Upper lobe of right lung (tissue), 1 donor: Measurements from ENCODE around the gene HCFC1R1. TPM values are rescaled to one million over a fixed set of nuclear protein-coding genes. Genes with fewer than 3 reads are reported as not detected.

Source experiments
- ATAC-seq: fragments of 200-7000 bp; cut with Tn5 transposase; one replicate; pipeline ENCODE4 v1.9.1; 2020; ENCODE audit warnings: mild to moderate bottlenecking, moderate library complexity
- DNase-seq: peaks from one replicate; pipeline ENCODE4 v3.0.0-alpha.2; 2020
- H3K27ac ChIP-seq: fragments of 200-600 bp; one replicate; pipeline ENCODE4 v1.8.0; 2022
- H3K27me3 ChIP-seq: fragments of 200-600 bp; one replicate; pipeline ENCODE4 v1.8.0; 2022; ENCODE audit warnings: mild to moderate bottlenecking
- H3K36me3 ChIP-seq: fragments of 200-600 bp; one replicate; pipeline ENCODE4 v1.8.0; 2022
- H3K4me1 ChIP-seq: fragments of 200-600 bp; one replicate; pipeline ENCODE4 v1.8.0; 2022
- H3K4me3 ChIP-seq: fragments of 200-600 bp; one replicate; pipeline ENCODE4 v1.8.0; 2022; ENCODE audit warnings: mild to moderate bottlenecking
- H3K9me3 ChIP-seq: fragments of 200-600 bp; one replicate; pipeline ENCODE4 v1.8.0; 2022
- intact Hi-C: fragments of 100-400 bp; cut with DNase I; formaldehyde crosslinking; loops from one replicate; pipeline ENCODE4 v1.11.0; 2022
- total RNA-seq: library from RNA; stranded (reverse); fragmentation: NEBNext Ultra II Directional; extraction: Animal tissue kit (Norgen Biotek cat#: 25700); gene quantifications from one replicate; pipeline ENCODE4 v1.2.1, GENCODE V29; 2021
- TF ChIP-seq, protein P1 (sequence below): fragments of 200-600 bp; IDR thresholded peaks from one replicate; pipeline ENCODE4 v1.8.0; 2022; ENCODE audit warnings: antibody characterized with exemption
- donor health status: DM: no; HTN: yes; CAD: no; lungs with severe emphysema.

The HCFC1R1 gene
- total RNA-seq, 1 donor from 2014 or later: 55.7 TPM

- ATAC-seq (no peak), DNase-seq (no peak)
- Histone ChIP-seq H3K27me3 (no peaks in the 10 kb centered on the region), H3K27ac (no peak overlapping the region), H3K9me3 (no peaks in the 10 kb centered on the region), H3K4me1 (peaks cover 23% of the 10 kb centered on the region), H3K36me3 (no peaks in the 10 kb centered on the region), H3K4me3 (no peak overlapping the region)
- intact Hi-C loops: no loop called here
- TF ChIP-seq, protein P1, sequence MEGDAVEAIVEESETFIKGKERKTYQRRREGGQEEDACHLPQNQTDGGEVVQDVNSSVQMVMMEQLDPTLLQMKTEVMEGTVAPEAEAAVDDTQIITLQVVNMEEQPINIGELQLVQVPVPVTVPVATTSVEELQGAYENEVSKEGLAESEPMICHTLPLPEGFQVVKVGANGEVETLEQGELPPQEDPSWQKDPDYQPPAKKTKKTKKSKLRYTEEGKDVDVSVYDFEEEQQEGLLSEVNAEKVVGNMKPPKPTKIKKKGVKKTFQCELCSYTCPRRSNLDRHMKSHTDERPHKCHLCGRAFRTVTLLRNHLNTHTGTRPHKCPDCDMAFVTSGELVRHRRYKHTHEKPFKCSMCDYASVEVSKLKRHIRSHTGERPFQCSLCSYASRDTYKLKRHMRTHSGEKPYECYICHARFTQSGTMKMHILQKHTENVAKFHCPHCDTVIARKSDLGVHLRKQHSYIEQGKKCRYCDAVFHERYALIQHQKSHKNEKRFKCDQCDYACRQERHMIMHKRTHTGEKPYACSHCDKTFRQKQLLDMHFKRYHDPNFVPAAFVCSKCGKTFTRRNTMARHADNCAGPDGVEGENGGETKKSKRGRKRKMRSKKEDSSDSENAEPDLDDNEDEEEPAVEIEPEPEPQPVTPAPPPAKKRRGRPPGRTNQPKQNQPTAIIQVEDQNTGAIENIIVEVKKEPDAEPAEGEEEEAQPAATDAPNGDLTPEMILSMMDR: no peak
Measured at GRCh38 chr16:2981899-2982250, 41.9 kb downstream of the HCFC1R1 start.

- no peak for DNase-seq
- peaks cover 23% of the 10 kb centered on the region for H3K4me1 ChIP-seq
- intact Hi-C loops: no loop called here
- H3K27me3 ChIP-seq: no peaks in the 10 kb centered on the region
- peak overlapping the region; percentile 98 for H3K27ac ChIP-seq
- no peaks in the 10 kb centered on the region for H3K9me3 ChIP-seq
- no peak for ATAC-seq
- TF ChIP-seq, protein P1: no peak
- no peaks in the 10 kb centered on the region for H3K36me3 ChIP-seq
- peak overlapping the region; percentile 84 for H3K4me3 ChIP-seq
Measured at GRCh38 chr16:2981177-2981898, 42.4 kb downstream of the HCFC1R1 start.

DNA sequence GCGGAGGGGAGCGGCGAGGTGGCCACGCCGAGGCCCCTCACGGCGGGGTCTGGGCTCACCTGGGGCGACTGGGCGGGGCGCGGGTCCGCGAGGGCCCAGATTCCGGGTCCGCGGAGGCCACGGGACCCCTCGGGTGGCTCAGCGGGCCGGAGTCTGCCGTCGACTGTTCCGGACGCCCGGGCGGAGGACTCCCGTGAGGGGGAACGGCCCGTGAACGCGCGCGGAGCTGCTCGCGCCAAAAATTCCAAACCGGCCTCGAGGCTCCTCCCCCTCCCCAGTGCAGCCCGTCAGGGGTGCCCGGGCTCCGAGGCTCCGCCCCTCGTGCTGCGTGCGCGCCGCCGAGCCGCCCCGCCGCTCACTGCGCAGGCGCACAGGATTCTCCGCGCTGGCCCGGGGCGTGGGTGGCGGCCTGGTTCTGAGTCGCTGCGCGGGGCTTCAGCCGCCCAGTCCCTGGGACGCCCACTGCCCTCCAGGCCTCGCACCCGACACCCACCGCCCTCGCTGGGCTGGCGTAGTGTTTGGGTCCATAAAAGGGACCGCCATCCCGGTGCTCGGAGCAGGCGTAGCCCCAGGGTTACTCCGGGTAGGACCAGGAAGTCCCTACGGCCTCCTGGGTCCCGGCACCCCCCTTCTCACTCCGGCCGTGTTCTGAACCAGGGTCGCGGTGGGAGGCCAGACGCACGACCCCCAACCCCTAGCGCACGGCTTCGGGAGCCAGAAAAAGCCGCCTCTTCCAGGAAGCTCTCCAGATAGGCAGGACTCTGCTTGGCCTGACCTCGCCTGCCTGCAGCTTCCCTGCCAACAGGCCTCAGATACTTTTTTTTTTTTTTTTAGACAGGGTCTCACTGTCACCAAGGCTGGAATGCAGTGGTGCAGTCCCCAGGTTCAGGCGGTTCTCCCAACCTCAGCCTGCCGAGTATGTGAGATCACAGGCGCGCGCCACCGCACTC lies 43.2 kb downstream of the HCFC1R1 start, which contains the start of gene PKMYT1:
Gene PKMYT1, minus strand, starts transcription at position 220 of the 950 bp plus-strand sequence. CDS start 789 bp downstream, outside the sequence.
- Histone ChIP-seq H3K27me3 (no peaks in the 10 kb centered on the region), H3K9me3 (no peaks in the 10 kb centered on the region), H3K4me3 (peak within 1 kb of the TSS; percentile 84), H3K27ac (peak within 1 kb of the TSS; percentile 98), H3K4me1 (peaks cover 19% of the 10 kb centered on the region), H3K36me3 (no peaks in the 10 kb centered on the region)
- intact Hi-C loops: no loop called here
- TF ChIP-seq, protein P1: no peak
- peak; percentile 96 for DNase-seq
- ATAC-seq: peak; percentile 94

DNA sequence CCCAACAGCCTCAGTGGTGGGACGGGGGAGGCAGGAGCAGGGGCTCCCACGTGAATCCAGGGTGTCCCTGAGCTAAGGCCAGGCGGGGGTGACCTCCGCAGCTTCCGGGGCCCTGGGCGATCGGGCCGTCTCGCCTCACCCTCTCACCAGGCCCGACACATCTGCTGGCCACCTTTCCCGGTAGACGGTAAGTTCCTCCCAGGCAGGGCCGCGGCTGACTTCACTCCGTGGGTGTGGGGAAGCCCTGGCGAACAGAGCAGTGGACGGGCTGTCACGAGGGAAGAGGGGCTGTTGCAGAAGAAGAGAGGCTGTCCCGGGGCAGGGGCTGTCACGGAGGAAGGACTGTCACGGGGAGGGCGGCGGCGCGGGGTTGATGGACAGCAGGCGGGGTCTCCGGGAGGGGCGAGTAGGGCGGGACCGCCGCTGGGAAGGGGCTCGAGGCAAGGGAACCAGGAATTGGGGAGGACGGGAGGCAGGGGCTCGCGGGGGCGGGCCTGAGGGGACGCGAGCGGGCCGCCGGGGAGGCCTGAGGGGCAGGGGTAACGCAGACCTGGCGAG lies 44.0 kb downstream of the HCFC1R1 start:
- ATAC-seq: no peak
- H3K4me1 ChIP-seq: peaks cover 17% of the 10 kb centered on the region

GRCh38 chr16:2977440-2977839 lies 46.3 kb downstream of the HCFC1R1 start:
- Histone ChIP-seq H3K27me3 (no peaks in the 10 kb centered on the region), H3K4me1 (peaks cover 13% of the 10 kb centered on the region), H3K4me3 (no peak overlapping the region), H3K36me3 (no peaks in the 10 kb centered on the region), H3K9me3 (no peaks in the 10 kb centered on the region), H3K27ac (no peak overlapping the region)
- ATAC-seq: peak; percentile 10
- TF ChIP-seq, protein P1: no peak
- DNase-seq: peak; percentile 78
- intact Hi-C loops: no loop called here

More for the DNA sequence above, 44.0 kb downstream of the HCFC1R1 start:
- H3K4me3 ChIP-seq: peak overlapping the region; percentile 84
- TF ChIP-seq, protein P1: no peak
- no peak for DNase-seq
- H3K27ac ChIP-seq: no peak overlapping the region
- H3K36me3 ChIP-seq: no peaks in the 10 kb centered on the region
- intact Hi-C loops: no loop called here
- no peaks in the 10 kb centered on the region for H3K27me3 ChIP-seq
- no peaks in the 10 kb centered on the region for H3K9me3 ChIP-seq
